ENCODE measurements around the gene XKR3.

DNA sequence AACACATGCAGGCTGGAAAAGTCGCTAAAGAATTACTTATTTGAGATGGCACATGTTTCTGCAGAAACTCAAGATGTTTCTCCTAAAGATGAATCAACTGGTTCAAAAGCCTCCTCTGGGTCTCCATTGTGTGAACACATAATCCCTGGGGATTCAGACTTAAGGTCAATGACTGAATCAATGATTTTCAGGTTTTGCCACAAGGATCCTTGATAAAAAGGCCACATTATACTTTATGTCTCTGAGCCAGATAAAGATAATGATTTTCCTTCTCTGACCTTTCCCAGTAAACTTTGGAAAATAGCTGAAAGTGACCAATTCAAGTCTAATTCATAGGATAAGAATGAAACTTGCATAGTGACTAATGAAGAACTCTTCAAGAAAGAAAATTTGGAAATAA is 2.3 kb upstream of the XKR3 start:
- TF ChIP-seq, protein P1, sequence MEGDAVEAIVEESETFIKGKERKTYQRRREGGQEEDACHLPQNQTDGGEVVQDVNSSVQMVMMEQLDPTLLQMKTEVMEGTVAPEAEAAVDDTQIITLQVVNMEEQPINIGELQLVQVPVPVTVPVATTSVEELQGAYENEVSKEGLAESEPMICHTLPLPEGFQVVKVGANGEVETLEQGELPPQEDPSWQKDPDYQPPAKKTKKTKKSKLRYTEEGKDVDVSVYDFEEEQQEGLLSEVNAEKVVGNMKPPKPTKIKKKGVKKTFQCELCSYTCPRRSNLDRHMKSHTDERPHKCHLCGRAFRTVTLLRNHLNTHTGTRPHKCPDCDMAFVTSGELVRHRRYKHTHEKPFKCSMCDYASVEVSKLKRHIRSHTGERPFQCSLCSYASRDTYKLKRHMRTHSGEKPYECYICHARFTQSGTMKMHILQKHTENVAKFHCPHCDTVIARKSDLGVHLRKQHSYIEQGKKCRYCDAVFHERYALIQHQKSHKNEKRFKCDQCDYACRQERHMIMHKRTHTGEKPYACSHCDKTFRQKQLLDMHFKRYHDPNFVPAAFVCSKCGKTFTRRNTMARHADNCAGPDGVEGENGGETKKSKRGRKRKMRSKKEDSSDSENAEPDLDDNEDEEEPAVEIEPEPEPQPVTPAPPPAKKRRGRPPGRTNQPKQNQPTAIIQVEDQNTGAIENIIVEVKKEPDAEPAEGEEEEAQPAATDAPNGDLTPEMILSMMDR (IDR thresholded peaks at IDR 0.05; ENCODE audit: low read depth, low read length): no peak
- TF ChIP-seq POLR2A (IDR thresholded peaks at IDR 0.05; ENCODE audit: extremely low read depth, insufficient read length): no peak
